Measurements from ENCODE around the gene TFCP2L1. TPM values are rescaled to one million over a fixed set of nuclear protein-coding genes. Genes with fewer than 3 reads are reported as not detected.

Gene TFCP2L1
- total RNA-seq, 4 donors from 2014 or later: 3.6 to 7.9 (median 5.9) TPM

DNA sequence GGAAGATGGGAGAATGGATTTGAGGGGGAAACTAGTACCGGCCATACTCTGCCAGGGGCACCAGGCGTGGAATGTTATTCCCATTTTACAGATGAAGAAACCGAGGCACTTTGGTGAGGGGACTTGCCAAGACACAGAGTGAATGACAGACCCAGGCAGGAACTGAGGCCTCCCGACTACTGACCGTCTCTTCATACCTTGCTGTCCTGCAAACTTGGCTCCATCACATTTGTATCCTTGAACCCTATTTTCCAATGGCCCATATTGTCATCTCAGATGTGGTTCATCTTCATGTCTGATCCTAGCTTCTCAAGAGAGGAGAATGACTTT, 6.2 kb upstream of the TFCP2L1 start:
- no peak for TF ChIP-seq CTCF (IDR thresholded peaks at IDR 0.05; ENCODE audit: low read depth)

- TF ChIP-seq CTCF (IDR thresholded peaks at IDR 0.05; ENCODE audit: low read depth): no peak
Measured at GRCh38 chr2:121289271-121289670, 4.3 kb upstream of the TFCP2L1 start.

DNA sequence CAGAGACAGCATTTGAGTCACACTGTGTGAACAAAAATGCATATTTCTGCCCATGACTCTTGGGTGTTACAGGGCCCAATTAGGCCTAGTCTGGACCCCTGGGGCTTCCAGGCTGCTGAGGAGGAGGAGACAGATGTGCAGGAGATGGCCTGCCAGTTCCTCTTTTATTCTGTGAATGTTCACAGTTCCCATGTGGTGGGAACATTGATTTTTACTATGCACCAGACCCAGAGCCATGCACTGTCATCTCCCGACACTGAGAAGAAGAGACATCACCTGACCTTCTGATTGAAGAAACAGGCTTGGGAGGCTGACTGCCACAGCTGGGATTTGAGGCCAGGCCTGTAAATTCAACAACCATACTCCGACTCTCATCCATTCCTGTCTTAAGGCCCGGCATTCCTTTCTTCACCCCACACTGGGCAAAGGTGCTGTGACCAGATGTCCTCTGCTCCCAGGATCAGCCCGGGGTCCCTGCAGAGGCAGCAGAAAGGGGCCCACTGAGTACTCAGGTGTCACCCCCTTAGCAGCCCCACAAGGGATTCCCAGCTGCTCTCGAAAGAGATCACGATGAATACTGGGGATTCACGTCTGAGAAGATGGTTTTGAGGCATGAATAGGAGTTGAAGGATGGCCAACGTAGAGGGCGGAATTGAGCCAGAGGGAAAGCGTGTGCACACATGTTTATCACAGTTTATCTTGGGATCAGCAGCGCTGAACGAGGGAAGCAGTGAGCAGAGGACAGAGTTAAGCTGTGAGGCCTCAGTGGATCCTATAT, 3.6 kb upstream of the TFCP2L1 start:
- no peak for TF ChIP-seq CTCF (IDR thresholded peaks at IDR 0.05; ENCODE audit: low read depth)

DNA sequence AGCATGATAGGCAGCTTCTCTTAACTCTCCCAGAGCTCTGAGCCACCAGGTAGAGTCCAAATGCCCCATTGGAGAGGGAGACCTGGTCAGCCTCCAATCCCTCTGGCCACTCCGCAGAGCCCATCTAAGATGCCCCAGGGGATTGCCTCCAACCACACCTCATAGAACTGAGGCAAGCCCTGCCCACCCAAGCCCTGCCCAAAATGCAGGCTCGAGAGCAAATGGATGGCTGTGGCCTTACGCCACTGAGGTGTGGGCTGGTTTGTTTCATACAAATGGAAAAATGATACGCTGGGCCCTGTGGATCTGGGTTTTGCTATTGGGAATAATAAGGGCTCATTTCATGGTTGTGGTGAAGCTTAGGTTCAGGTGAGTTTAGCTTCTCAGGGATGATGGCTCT, 3.0 kb upstream of the TFCP2L1 start:
- no peak for TF ChIP-seq CTCF (IDR thresholded peaks at IDR 0.05; ENCODE audit: low read depth)

DNA sequence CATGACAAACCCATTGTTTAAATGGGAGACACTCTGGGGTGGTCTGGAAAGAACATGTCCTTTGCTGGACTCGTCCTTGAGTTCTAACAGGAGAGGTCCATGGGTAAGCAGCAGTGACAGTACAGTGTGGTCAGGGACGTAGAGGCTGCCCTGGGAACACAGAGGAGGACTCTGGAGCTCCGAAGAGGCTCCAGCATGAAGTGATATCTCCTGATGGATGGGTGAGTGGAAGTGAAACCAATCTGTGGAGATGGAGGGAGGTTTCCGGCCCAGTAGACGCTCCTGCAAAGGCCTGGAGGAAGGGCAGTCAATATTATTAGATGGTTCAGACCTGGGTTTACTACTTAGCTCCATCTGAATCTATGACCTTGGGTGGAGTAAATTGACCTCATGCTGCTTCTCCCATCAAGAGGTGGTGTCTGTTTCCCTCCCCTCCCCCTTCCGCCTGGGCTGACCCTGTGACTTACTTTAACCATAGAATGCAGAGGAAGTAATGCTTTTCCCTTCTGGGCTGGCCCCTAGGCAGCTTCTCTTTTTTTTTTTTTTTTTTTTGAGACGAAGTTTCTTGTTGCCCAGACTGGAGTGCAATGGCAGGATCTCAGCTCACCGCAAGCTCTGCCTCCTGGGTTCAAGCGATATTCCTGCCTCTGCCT, 2.3 kb upstream of the TFCP2L1 start:
- TF ChIP-seq CTCF (IDR thresholded peaks at IDR 0.05; ENCODE audit: low read depth): no peak

GRCh38 chr2:121286506-121286905, 1.5 kb upstream of the TFCP2L1 start:
- no peak for TF ChIP-seq CTCF (IDR thresholded peaks at IDR 0.05; ENCODE audit: low read depth)

- TF ChIP-seq CTCF (IDR thresholded peaks at IDR 0.05; ENCODE audit: low read depth): no peak
Measured at GRCh38 chr2:121285926-121286325, 924 bp upstream of the TFCP2L1 start.
